Panc1 (cell line): ENCODE results near the gene RYK.

Experiments
- CTCF ChIP-seq: fragments of 450-650 bp; IDR thresholded peaks from 2 replicates; pipeline ENCODE4 v1.5.1; 2017; ENCODE audit warnings: mild to moderate bottlenecking
- POLR2AphosphoS5 ChIP-seq: IDR thresholded peaks from 2 replicates; pipeline ENCODE4 v1.6.1; 2012; ENCODE audit warnings: mild to moderate bottlenecking, low read depth, low read length, moderate library complexity
- REST ChIP-seq, 2 experiments: IDR thresholded peaks; 2 replicates each; pipeline ENCODE4 v1.6.1; 2011 to 2012; ENCODE audit warnings: low read depth in 2 of 2, control low read depth in 1 of 2, low read length in 1 of 2, mild to moderate bottlenecking in 1 of 2, moderate library complexity in 1 of 2; ENCODE audit not compliant: insufficient read depth in 1 of 2
- TCF7L2 ChIP-seq: IDR thresholded peaks from 2 replicates; pipeline ENCODE4 v1.6.1; 2011; ENCODE audit warnings: mild to moderate bottlenecking, low read depth, low read length, inconsistent platforms

DNA sequence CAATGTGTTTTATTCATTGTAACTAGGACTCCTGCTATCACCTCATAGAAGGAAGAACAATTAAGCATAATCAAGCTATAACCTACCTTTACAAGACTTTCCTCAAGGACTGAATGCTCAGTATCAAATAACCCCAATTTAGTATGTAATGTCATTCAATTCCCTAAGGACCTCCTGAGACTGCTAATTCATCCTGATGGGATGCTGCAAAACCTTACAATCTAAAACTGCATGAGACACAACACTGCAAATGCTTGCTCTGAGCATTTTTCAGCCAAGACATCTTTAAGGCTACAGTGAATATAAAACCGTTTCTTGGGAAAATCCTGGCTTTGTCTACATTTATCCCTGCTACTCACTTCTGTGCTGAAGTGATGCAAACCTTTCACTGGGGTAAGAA lies 69.9 kb downstream of the RYK start:
- TF ChIP-seq CTCF = no peak
- TF ChIP-seq REST (IDR thresholded peaks at IDR 0.05; ENCODE audit: insufficient read depth in 1 of 2, low read depth in 2 of 2, low read length in 1 of 2) = no peak
- no peak for TF ChIP-seq TCF7L2
- TF ChIP-seq POLR2AphosphoS5 = no peak
